HepG2 (cell line): ENCODE data around the gene WDR13. TPM values are rescaled to one million over a fixed set of nuclear protein-coding genes. Genes with fewer than 3 reads are reported as not detected.

ENCODE experiments used
- ARID2 ChIP-seq: sonication (generic); formaldehyde crosslinking; IDR thresholded peaks from 2 replicates; pipeline ENCODE4 v1.8.1; 2022; ENCODE audit warnings: mild to moderate bottlenecking, missing genetic modification reagents, borderline replicate concordance
- BHLHE40 ChIP-seq: IDR thresholded peaks from 2 replicates; pipeline ENCODE4 v1.6.1; 2011; ENCODE audit warnings: low read length, improper control_type of control experiment
- BRD4 ChIP-seq: sonication (generic); formaldehyde crosslinking; IDR thresholded peaks from 2 replicates; pipeline ENCODE4 v1.4.0; 2020; ENCODE audit warnings: missing genetic modification reagents
- EEA1 ChIP-seq: sonication (generic); formaldehyde crosslinking; IDR thresholded peaks from 2 replicates; pipeline ENCODE4 v1.5.1; 2020; ENCODE audit warnings: mild to moderate bottlenecking, missing genetic modification reagents, borderline replicate concordance
- FOXP4 ChIP-seq: sonication (generic); formaldehyde crosslinking; IDR thresholded peaks from 2 replicates; pipeline ENCODE4 v1.4.0; 2020; ENCODE audit warnings: missing genetic modification reagents
- GATAD2A ChIP-seq: IDR thresholded peaks from 2 replicates; pipeline ENCODE4 v1.6.1; 2016
- MYC ChIP-seq: sonication (generic); formaldehyde crosslinking; IDR thresholded peaks from 2 replicates; pipeline ENCODE4 v1.9.0; 2021; ENCODE audit warnings: missing genetic modification reagents, borderline replicate concordance
- PRDM10 ChIP-seq: sonication (generic); formaldehyde crosslinking; IDR thresholded peaks from 2 replicates; pipeline ENCODE4 v1.4.0; 2020; ENCODE audit warnings: low read depth, missing genetic modification reagents
- REL ChIP-seq: sonication (generic); formaldehyde crosslinking; conservative IDR thresholded peaks from 2 replicates; pipeline ENCODE4 v1.8.0; 2022; ENCODE audit warnings: mild to moderate bottlenecking, missing genetic modification reagents, moderate library complexity
- RFXAP ChIP-seq: sonication (generic); formaldehyde crosslinking; IDR thresholded peaks from 2 replicates; pipeline ENCODE4 v1.4.0; 2020; ENCODE audit warnings: missing genetic modification reagents, borderline replicate concordance
- SOX6 ChIP-seq, 2 experiments: fragments of 450-650 bp in 1 of 2; sonication (generic) in 1 of 2; formaldehyde crosslinking in 1 of 2; IDR thresholded peaks; 2 replicates each; pipeline versions ENCODE4 v1.4.0 to v1.6.1; 2017 to 2020; ENCODE audit warnings: antibody characterized with exemption in 1 of 2, mild to moderate bottlenecking in 1 of 2, missing genetic modification reagents in 1 of 2
- ZC3H13 ChIP-seq: sonication (generic); formaldehyde crosslinking; IDR thresholded peaks from 2 replicates; pipeline ENCODE4 v1.8.1; 2023; ENCODE audit warnings: mild to moderate bottlenecking, missing genetic modification reagents, moderate library complexity
- ZNF121 ChIP-seq: sonication (generic); formaldehyde crosslinking; IDR thresholded peaks from 2 replicates; pipeline ENCODE4 v1.5.0; 2020; ENCODE audit warnings: mild to moderate bottlenecking, missing genetic modification reagents
- polyA plus RNA-seq, 8 experiments: library from polyadenylated mRNA; depleted of rRNA in 3 of 8; stranded (reverse) in 7 of 8; unstranded in 1 of 8; fragments of >200 nt; fragmentation: Illumina TruSeq in 4 of 8; extraction: Trizol in 4 of 8; gene quantifications; 2 replicates each; pipeline versions ENCODE4 v1.2.1 to v1.2.3, GENCODE V29; 2011 to 2016; ENCODE audit warnings: low read depth in 4 of 8, missing spikeins in 1 of 8, mixed read lengths in 1 of 8; ENCODE audit not compliant: insufficient read depth in 1 of 8
- total RNA-seq, 5 experiments: library from RNA; depleted of rRNA; stranded (reverse); fragments of >200 nt; fragmentation: Illumina TruSeq; extraction: Trizol; gene quantifications; 2 replicates each; pipeline ENCODE4 v1.2.3, GENCODE V29; 2016; ENCODE audit warnings: low read depth in 1 of 5
- TF ChIP-seq, protein P1 (sequence below): sonication (generic); formaldehyde crosslinking; IDR thresholded peaks from 2 replicates; pipeline ENCODE4 v1.9.0; 2021; ENCODE audit warnings: missing genetic modification reagents, borderline replicate concordance
- TF ChIP-seq, protein P2 (sequence below): sonication (generic); formaldehyde crosslinking; IDR thresholded peaks from 2 replicates; pipeline ENCODE4 v1.8.1; 2023; ENCODE audit warnings: mild to moderate bottlenecking, missing genetic modification reagents
- TF ChIP-seq, protein P3 (sequence below): sonication (generic); formaldehyde crosslinking; IDR thresholded peaks from 2 replicates; pipeline ENCODE4 v1.4.0; 2020; ENCODE audit warnings: mild to moderate bottlenecking, missing genetic modification reagents, borderline replicate concordance

Gene WDR13
- total and polyA plus RNA-seq, 2 of the 13 experiments (the other 11 are each of a cell fraction or from before 2014, with no cell fraction given): 28.7 to 37.1 TPM

DNA sequence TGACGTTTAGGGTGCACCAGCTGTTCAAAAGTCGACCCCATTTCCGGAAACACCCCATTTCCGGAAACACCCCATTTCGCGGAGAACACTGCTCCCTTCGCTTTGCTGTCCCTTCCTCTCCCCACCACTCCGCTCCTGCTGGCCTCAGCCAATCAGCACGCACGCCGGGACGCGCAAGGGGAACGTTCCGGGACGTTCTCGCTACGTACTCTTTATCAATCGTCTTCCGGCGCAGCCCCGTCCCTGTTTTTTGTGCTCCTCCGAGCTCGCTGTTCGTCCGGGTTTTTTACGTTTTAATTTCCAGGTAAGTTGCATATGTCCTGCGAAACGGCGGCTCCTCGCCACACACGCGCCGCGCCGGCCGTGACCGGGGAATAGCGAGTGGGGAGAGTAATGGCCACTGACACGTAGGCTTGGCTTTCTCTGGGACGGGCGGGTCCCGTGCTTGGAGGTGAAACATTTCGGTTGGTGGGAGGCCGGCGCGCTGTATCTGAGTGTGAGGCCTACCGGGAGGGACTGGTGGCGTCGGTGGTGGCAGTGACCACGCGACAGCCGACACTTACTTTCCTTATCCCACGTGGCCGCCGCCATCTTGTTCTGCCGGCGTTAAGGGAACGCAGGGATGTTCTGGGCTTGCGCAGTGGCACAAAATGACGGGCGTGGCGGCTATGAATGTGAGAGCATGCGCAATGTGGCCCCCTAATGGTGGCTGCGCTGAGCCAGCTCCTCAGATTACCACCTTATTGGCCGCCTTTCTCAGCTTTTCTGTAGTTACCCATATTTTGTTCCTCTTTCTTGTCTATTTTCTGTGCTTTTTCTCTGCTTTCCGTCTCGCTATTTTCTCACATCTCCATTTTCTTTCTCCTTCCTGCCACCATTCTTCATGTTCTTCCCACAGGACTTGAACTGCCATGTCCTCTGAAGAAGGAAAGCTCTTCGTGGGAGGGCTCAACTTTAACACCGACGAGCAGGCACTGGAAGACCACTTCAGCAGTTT is 22.7 kb upstream of the WDR13 start, which contains the start of gene RBM3 (continued):
- TF ChIP-seq, protein P1, sequence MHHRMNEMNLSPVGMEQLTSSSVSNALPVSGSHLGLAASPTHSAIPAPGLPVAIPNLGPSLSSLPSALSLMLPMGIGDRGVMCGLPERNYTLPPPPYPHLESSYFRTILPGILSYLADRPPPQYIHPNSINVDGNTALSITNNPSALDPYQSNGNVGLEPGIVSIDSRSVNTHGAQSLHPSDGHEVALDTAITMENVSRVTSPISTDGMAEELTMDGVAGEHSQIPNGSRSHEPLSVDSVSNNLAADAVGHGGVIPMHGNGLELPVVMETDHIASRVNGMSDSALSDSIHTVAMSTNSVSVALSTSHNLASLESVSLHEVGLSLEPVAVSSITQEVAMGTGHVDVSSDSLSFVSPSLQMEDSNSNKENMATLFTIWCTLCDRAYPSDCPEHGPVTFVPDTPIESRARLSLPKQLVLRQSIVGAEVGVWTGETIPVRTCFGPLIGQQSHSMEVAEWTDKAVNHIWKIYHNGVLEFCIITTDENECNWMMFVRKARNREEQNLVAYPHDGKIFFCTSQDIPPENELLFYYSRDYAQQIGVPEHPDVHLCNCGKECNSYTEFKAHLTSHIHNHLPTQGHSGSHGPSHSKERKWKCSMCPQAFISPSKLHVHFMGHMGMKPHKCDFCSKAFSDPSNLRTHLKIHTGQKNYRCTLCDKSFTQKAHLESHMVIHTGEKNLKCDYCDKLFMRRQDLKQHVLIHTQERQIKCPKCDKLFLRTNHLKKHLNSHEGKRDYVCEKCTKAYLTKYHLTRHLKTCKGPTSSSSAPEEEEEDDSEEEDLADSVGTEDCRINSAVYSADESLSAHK (CRISPR knock-in tag): no peak
- TF ChIP-seq GATAD2A (CRISPR knock-in tag) (no peak), ZC3H13 (CRISPR knock-in tag) (peak; percentile 67; the same call in 1 of the 2 replicates), BHLHE40 (no peak), PRDM10 (no peak), RFXAP (CRISPR knock-in tag) (0 out of 2 replicates have a peak, but pooled peaks have one; percentile 56), EEA1 (CRISPR knock-in tag) (no peak), BRD4 (CRISPR knock-in tag) (peak; percentile 59; the same call in 1 of the 2 replicates), MYC (CRISPR knock-in tag) (peak; percentile 99), SOX6 (IDR thresholded peaks at IDR 0.05) (no peak), SOX6 (CRISPR knock-in tag; IDR thresholded peaks at IDR 0.05) (peak; percentile 40; the same call in 1 of the 2 replicates), FOXP4 (CRISPR knock-in tag) (0 out of 2 replicates have a peak, but pooled peaks have one; percentile 2), ARID2 (no peak), ZNF121 (CRISPR knock-in tag) (no peak), REL (CRISPR knock-in tag) (no peak)
- TF ChIP-seq, protein P2, sequence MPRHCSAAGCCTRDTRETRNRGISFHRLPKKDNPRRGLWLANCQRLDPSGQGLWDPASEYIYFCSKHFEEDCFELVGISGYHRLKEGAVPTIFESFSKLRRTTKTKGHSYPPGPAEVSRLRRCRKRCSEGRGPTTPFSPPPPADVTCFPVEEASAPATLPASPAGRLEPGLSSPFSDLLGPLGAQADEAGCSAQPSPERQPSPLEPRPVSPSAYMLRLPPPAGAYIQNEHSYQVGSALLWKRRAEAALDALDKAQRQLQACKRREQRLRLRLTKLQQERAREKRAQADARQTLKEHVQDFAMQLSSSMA (CRISPR knock-in tag): no peak
- TF ChIP-seq, protein P3, sequence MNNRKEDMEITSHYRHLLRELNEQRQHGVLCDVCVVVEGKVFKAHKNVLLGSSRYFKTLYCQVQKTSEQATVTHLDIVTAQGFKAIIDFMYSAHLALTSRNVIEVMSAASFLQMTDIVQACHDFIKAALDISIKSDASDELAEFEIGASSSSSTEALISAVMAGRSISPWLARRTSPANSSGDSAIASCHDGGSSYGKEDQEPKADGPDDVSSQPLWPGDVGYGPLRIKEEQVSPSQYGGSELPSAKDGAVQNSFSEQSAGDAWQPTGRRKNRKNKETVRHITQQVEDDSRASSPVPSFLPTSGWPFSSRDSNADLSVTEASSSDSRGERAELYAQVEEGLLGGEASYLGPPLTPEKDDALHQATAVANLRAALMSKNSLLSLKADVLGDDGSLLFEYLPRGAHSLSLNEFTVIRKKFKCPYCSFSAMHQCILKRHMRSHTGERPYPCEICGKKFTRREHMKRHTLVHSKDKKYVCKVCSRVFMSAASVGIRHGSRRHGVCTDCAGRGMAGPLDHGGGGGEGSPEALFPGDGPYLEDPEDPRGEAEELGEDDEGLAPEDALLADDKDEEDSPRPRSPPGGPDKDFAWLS (CRISPR knock-in tag): no peak
